Astrocyte (in vitro differentiated cells and primary cell): ENCODE results near the gene TFG. TPM values are rescaled to one million over a fixed set of nuclear protein-coding genes. Genes with fewer than 3 reads are reported as not detected.

Experiments used
- DNase-seq: peaks from one replicate; pipeline ENCODE4 v3.0.0-alpha.2; 2010; ENCODE audit warnings: low read depth
- FAIRE-seq: peaks from 2 replicates; lab custom pipeline; 2011; peaks lifted over from hg19 to GRCh38; lab: Jason Lieb, UNC
- H2AFZ ChIP-seq: 2 replicates; pipeline ENCODE4 v1.6.0; 2012; ENCODE audit warnings: low read depth, low read length, inconsistent platforms
- H3K27ac ChIP-seq: 2 replicates; pipeline ENCODE4 v1.5.1; 2011; ENCODE audit warnings: low read depth, low read length, inconsistent platforms
- H3K27me3 ChIP-seq: 2 replicates; pipeline ENCODE4 v1.6.0; 2011; ENCODE audit warnings: low read length, inconsistent platforms; ENCODE audit not compliant: insufficient read depth
- H3K36me3 ChIP-seq: 2 replicates; pipeline ENCODE4 v1.5.1; 2011; ENCODE audit warnings: low read length, inconsistent platforms; ENCODE audit not compliant: insufficient read depth
- H3K4me1 ChIP-seq: 2 replicates; pipeline ENCODE4 v1.5.1; 2011; ENCODE audit warnings: low read length, inconsistent platforms; ENCODE audit not compliant: insufficient read depth
- H3K4me2 ChIP-seq: 2 replicates; pipeline ENCODE4 v1.6.0; 2012; ENCODE audit warnings: low read length, inconsistent platforms
- H3K4me3 ChIP-seq: 2 replicates; pipeline ENCODE4 v1.5.1; 2011; ENCODE audit warnings: low read depth, mild to moderate bottlenecking, low read length, inconsistent platforms; ENCODE audit not compliant: insufficient read depth
- H3K79me2 ChIP-seq: 2 replicates; pipeline ENCODE4 v1.6.0; 2012; ENCODE audit warnings: mild to moderate bottlenecking, low read length, inconsistent platforms; ENCODE audit not compliant: insufficient read depth
- H3K9ac ChIP-seq: 2 replicates; pipeline ENCODE4 v1.6.0; 2012; ENCODE audit warnings: mild to moderate bottlenecking, low read length, inconsistent platforms
- H3K9me3 ChIP-seq: 2 replicates; pipeline ENCODE4 v1.5.1; 2012; ENCODE audit warnings: low read depth, mild to moderate bottlenecking, low read length, inconsistent platforms; ENCODE audit not compliant: insufficient read depth
- H4K20me1 ChIP-seq: 2 replicates; pipeline ENCODE4 v1.6.0; 2012; ENCODE audit warnings: low read length, inconsistent platforms; ENCODE audit not compliant: insufficient read depth
- H3K27ac Mint-ChIP-seq: one replicate; pipeline ENCODE4 v1.8.0; 2021; ENCODE audit warnings: mild to moderate bottlenecking, mixed read lengths; ENCODE audit not compliant: unreplicated experiment
- H3K27me3 Mint-ChIP-seq: one replicate; pipeline ENCODE4 v1.8.0; 2021; ENCODE audit warnings: low read depth, mixed read lengths; ENCODE audit not compliant: unreplicated experiment
- H3K36me3 Mint-ChIP-seq: one replicate; pipeline ENCODE4 v1.8.0; 2021; ENCODE audit warnings: low read depth, mixed read lengths; ENCODE audit not compliant: unreplicated experiment
- H3K4me1 Mint-ChIP-seq: one replicate; pipeline ENCODE4 v1.8.0; 2021; ENCODE audit warnings: low read depth, mixed read lengths; ENCODE audit not compliant: unreplicated experiment
- H3K4me3 Mint-ChIP-seq: one replicate; pipeline ENCODE4 v1.8.0; 2021; ENCODE audit warnings: mild to moderate bottlenecking, moderate library complexity, mixed read lengths; ENCODE audit not compliant: unreplicated experiment
- H3K9me3 Mint-ChIP-seq: one replicate; pipeline ENCODE4 v1.8.0; 2021; ENCODE audit warnings: mild to moderate bottlenecking, mixed read lengths; ENCODE audit not compliant: unreplicated experiment
- CTCF ChIP-seq: IDR thresholded peaks from 2 replicates; pipeline ENCODE4 v1.5.1; 2011; ENCODE audit warnings: low read depth, mild to moderate bottlenecking, inconsistent platforms, low read length, moderate library complexity; ENCODE audit not compliant: insufficient read depth
- EZH2 ChIP-seq: IDR thresholded peaks from 2 replicates; pipeline ENCODE4 v1.6.1; 2012; ENCODE audit warnings: mild to moderate bottlenecking, low read length, inconsistent platforms; ENCODE audit not compliant: insufficient read depth
- total RNA-seq: library from RNA; stranded (reverse); gene quantifications from 2 replicates; pipeline ENCODE4 v1.2.1, GENCODE V29; 2021

TFG gene
- total RNA-seq, 1 donor from 2014 or later = 155 TPM

DNA sequence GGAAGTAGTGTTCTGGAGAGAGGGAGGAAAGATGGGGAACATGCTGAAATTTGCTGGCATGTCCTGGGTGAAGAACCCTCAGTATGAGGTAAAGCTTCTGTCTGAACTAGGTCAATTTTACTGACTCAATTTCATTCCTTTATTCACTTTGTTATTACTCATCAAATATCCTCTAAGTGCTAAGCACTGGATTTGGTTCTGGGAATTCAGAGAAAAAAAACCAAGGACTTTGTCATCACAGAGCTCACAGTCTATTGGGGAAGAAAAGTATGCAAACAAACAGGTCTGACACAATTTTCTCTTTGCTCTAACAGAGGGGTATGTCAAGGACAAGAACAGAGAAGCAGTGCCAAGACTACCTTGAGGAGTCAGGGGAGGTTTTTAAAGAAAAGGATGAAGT lies 68.0 kb downstream of the TFG start:
- peaks cover 1% of the 10 kb centered on the region for H3K9me3 Mint-ChIP-seq
- DNase-seq = peak; percentile 65
- no peaks in the 10 kb centered on the region for H3K36me3 Mint-ChIP-seq
- Histone ChIP-seq H3K36me3 (no peaks in the 10 kb centered on the region), H3K27ac (peak overlapping the region; percentile 37), H3K9me3 (no peaks in the 10 kb centered on the region), H3K79me2 (no peaks in the 10 kb centered on the region), H2AFZ (no peak overlapping the region), H3K4me2 (peak overlapping the region; percentile 12), H3K27me3 (no peaks in the 10 kb centered on the region), H3K4me1 (peaks cover 36% of the 10 kb centered on the region), H4K20me1 (no peaks in the 10 kb centered on the region), H3K4me3 (no peak overlapping the region), H3K9ac (no peak overlapping the region)
- no peak overlapping the region for H3K4me3 Mint-ChIP-seq
- no peak for TF ChIP-seq EZH2
- no peak for TF ChIP-seq CTCF
- FAIRE-seq = peak; percentile 82
- H3K27me3 Mint-ChIP-seq = no peaks in the 10 kb centered on the region
- no peak overlapping the region for H3K27ac Mint-ChIP-seq
- peaks cover 14% of the 10 kb centered on the region for H3K4me1 Mint-ChIP-seq

DNA sequence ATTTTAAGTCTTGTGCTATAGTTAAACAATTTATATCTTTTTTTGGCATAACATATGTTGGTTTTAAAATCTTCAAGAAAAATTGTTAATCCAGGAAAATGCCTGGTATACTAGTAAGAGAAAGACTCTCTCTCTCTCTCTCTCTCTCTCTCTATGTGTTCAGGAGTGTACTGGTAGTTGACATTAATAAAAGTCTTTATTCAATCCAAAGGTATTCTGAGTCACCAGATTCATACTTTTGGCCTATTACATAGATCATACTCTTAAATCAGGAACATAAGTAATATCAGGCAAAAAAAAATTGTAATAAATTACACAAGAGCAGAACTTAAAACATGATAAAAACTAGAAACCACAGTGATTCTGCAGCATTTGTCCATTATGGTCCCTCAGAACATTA lies 70.2 kb downstream of the TFG start:
- H3K36me3 Mint-ChIP-seq = no peaks in the 10 kb centered on the region
- Histone ChIP-seq H2AFZ (no peak overlapping the region), H3K79me2 (no peaks in the 10 kb centered on the region), H4K20me1 (no peaks in the 10 kb centered on the region), H3K4me2 (no peak overlapping the region), H3K4me3 (no peak overlapping the region), H3K27me3 (no peaks in the 10 kb centered on the region), H3K9me3 (no peaks in the 10 kb centered on the region), H3K4me1 (peaks cover 40% of the 10 kb centered on the region), H3K27ac (no peak overlapping the region), H3K9ac (no peak overlapping the region), H3K36me3 (no peaks in the 10 kb centered on the region)
- DNase-seq (no peak), FAIRE-seq (no peak)
- H3K27ac Mint-ChIP-seq = no peak overlapping the region
- H3K9me3 Mint-ChIP-seq = peaks cover 1% of the 10 kb centered on the region
- TF ChIP-seq CTCF (no peak), EZH2 (no peak)
- H3K4me3 Mint-ChIP-seq = no peak overlapping the region
- H3K4me1 Mint-ChIP-seq = peaks cover 16% of the 10 kb centered on the region
- H3K27me3 Mint-ChIP-seq = no peaks in the 10 kb centered on the region

DNA sequence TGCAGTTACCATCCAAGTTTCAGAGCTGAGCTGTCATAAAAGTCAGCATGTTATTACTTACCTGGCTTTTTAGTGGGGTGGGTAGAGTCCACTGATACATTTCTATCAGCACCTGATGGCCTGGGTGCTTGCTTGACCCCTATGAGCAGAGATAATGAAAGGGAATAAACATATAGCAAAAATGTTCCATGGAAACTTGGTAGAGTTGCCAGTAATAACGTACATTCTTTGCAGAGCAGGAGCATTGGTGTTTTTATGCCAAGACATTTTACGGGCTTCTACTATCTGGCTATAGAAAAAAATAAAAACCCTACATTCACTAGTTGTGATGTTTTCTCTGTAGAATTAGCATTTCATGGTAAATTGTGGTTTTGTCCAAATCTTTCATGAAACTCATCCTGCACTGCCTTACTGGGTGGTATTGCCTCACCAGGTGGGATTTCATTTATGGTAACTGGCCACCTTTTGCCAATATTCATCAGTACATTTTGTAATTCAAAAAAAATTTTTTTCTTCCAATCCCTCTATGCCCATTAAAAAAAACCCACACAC lies 70.9 kb downstream of the TFG start:
- Histone ChIP-seq H3K27me3 (no peaks in the 10 kb centered on the region), H2AFZ (no peak overlapping the region), H3K79me2 (no peaks in the 10 kb centered on the region), H3K9ac (no peak overlapping the region), H3K36me3 (no peaks in the 10 kb centered on the region), H3K4me3 (no peak overlapping the region), H4K20me1 (no peaks in the 10 kb centered on the region), H3K9me3 (no peaks in the 10 kb centered on the region), H3K4me1 (peaks cover 40% of the 10 kb centered on the region), H3K4me2 (no peak overlapping the region), H3K27ac (no peak overlapping the region)
- FAIRE-seq = no peak
- no peaks in the 10 kb centered on the region for H3K27me3 Mint-ChIP-seq
- H3K9me3 Mint-ChIP-seq = peaks cover 3% of the 10 kb centered on the region
- TF ChIP-seq CTCF (no peak), EZH2 (no peak)
- no peak for DNase-seq
- no peak overlapping the region for H3K4me3 Mint-ChIP-seq
- H3K4me1 Mint-ChIP-seq = peaks cover 16% of the 10 kb centered on the region
- no peak overlapping the region for H3K27ac Mint-ChIP-seq
- no peaks in the 10 kb centered on the region for H3K36me3 Mint-ChIP-seq
